WTC11 (cell line): Measurements from ENCODE around the gene ZFR2. TPM values are rescaled to one million over a fixed set of nuclear protein-coding genes. Genes with fewer than 3 reads are reported as not detected.

Experiments used
- ATAC-seq: fragments of 200-7000 bp; cut with Tn5 transposase; 2 replicates; pipeline ENCODE4 v1.10.0; 2021; ENCODE audit warnings: mild to moderate bottlenecking, moderate library complexity
- CTCF ChIA-PET: fragments of 300-600 bp; sonication (Branson Sonifier 250); formaldehyde crosslinking; loops from one replicate; lab custom pipeline; 2021; ENCODE audit warnings: antibody characterized with exemption; lab: Charles Lee
- POLR2A ChIA-PET: fragments of 350-600 bp; sonication (Branson Sonifier 250); formaldehyde crosslinking; loops from one replicate; lab custom pipeline; 2021; ENCODE audit warnings: antibody characterized with exemption; lab: Charles Lee
- DNase-seq: peaks from one replicate; pipeline ENCODE4 v3.0.0; 2021; ENCODE audit warnings: low spot score
- H3K27ac Mint-ChIP-seq: 2 replicates; pipeline ENCODE4 v1.8.0; 2021; ENCODE audit warnings: mixed read lengths
- H3K27me3 Mint-ChIP-seq: 2 replicates; pipeline ENCODE4 v1.8.0; 2021; ENCODE audit warnings: low read depth, mild to moderate bottlenecking, moderate library complexity, mixed read lengths
- H3K36me3 Mint-ChIP-seq: 2 replicates; pipeline ENCODE4 v1.8.0; 2021; ENCODE audit warnings: mixed read lengths
- H3K4me1 Mint-ChIP-seq: 2 replicates; pipeline ENCODE4 v1.8.0; 2022; ENCODE audit warnings: mixed read lengths
- H3K4me3 Mint-ChIP-seq: 2 replicates; pipeline ENCODE4 v1.8.0; 2021; ENCODE audit warnings: mild to moderate bottlenecking, moderate library complexity, mixed read lengths
- H3K9me3 Mint-ChIP-seq: 2 replicates; pipeline ENCODE4 v1.8.0; 2021; ENCODE audit warnings: mixed read lengths
- ATF6 ChIP-seq: sonication (generic); formaldehyde crosslinking; IDR thresholded peaks from 2 replicates; pipeline ENCODE4 v1.8.1; 2023; ENCODE audit warnings: mild to moderate bottlenecking, missing genetic modification reagents
- CTCF ChIP-seq: fragments of 200-600 bp; IDR thresholded peaks from 2 replicates; pipeline ENCODE4 v1.8.0; 2022; ENCODE audit warnings: antibody characterized with exemption
- ELF4 ChIP-seq: sonication (generic); formaldehyde crosslinking; IDR thresholded peaks from 2 replicates; pipeline ENCODE4 v1.8.1; 2022; ENCODE audit warnings: low read depth, mild to moderate bottlenecking, moderate library complexity, missing genetic modification reagents
- ETV6 ChIP-seq: sonication (generic); formaldehyde crosslinking; IDR thresholded peaks from 2 replicates; pipeline ENCODE4 v1.8.1; 2022; ENCODE audit warnings: mild to moderate bottlenecking, missing genetic modification reagents
- GTF2I ChIP-seq: fragments of 250-450 bp; sonication (Bioruptor Pico); conservative IDR thresholded peaks from 2 replicates; pipeline ENCODE4 v1.4.0; 2021; ENCODE audit warnings: mild to moderate bottlenecking
- IRF2 ChIP-seq: sonication (generic); formaldehyde crosslinking; IDR thresholded peaks from 2 replicates; pipeline ENCODE4 v1.8.0; 2022; ENCODE audit warnings: low read depth, missing genetic modification reagents, borderline replicate concordance
- MYBL2 ChIP-seq: sonication (generic); formaldehyde crosslinking; IDR thresholded peaks from 2 replicates; pipeline ENCODE4 v1.8.1; 2023; ENCODE audit warnings: mild to moderate bottlenecking, moderate library complexity, missing genetic modification reagents
- NFATC4 ChIP-seq: fragments of 250-450 bp; sonication (Bioruptor Pico); IDR thresholded peaks from 2 replicates; pipeline ENCODE4 v1.9.0; 2021; ENCODE audit warnings: mild to moderate bottlenecking
- NR1H2 ChIP-seq: sonication (generic); formaldehyde crosslinking; IDR thresholded peaks from 2 replicates; pipeline ENCODE4 v1.9.0; 2021; ENCODE audit warnings: mild to moderate bottlenecking, moderate library complexity, missing genetic modification reagents
- SOX15 ChIP-seq: fragments of 250-450 bp; sonication (Bioruptor Pico); IDR thresholded peaks from 2 replicates; pipeline ENCODE4 v1.9.0; 2021; ENCODE audit warnings: mild to moderate bottlenecking
- TEAD4 ChIP-seq: sonication (generic); formaldehyde crosslinking; IDR thresholded peaks from 2 replicates; pipeline ENCODE4 v1.8.0; 2022; ENCODE audit warnings: mild to moderate bottlenecking, missing genetic modification reagents
- ZBTB21 ChIP-seq: sonication (generic); formaldehyde crosslinking; IDR thresholded peaks from 2 replicates; pipeline ENCODE4 v1.8.1; 2023; ENCODE audit warnings: mild to moderate bottlenecking, missing genetic modification reagents, borderline replicate concordance
- ZNF232 ChIP-seq: sonication (generic); formaldehyde crosslinking; IDR thresholded peaks from 2 replicates; pipeline ENCODE4 v1.8.0; 2022; ENCODE audit warnings: mild to moderate bottlenecking, missing genetic modification reagents
- ZNF423 ChIP-seq: fragments of 250-450 bp; sonication (Bioruptor Pico); IDR thresholded peaks from 2 replicates; pipeline ENCODE4 v2.1.2; 2022; ENCODE audit warnings: mild to moderate bottlenecking, moderate library complexity
- total RNA-seq: library from RNA; stranded (reverse); gene quantifications from 3 replicates; pipeline ENCODE4 v1.2.3, GENCODE V29; 2021
- TF ChIP-seq, protein P1 (sequence below): fragments of 250-450 bp; sonication (Bioruptor Pico); IDR thresholded peaks from 2 replicates; pipeline ENCODE4 v1.9.0; 2021; ENCODE audit warnings: mild to moderate bottlenecking
- TF ChIP-seq, protein P2 (sequence below): sonication (generic); formaldehyde crosslinking; IDR thresholded peaks from 2 replicates; pipeline ENCODE4 v1.8.1; 2023; ENCODE audit warnings: mild to moderate bottlenecking, missing genetic modification reagents, moderate library complexity
- TF ChIP-seq, protein P3 (sequence below): sonication (generic); formaldehyde crosslinking; IDR thresholded peaks from 2 replicates; pipeline ENCODE4 v1.8.1; 2022; ENCODE audit warnings: mild to moderate bottlenecking, moderate library complexity, missing genetic modification reagents
- TF ChIP-seq, protein P4 (sequence below): sonication (generic); formaldehyde crosslinking; IDR thresholded peaks from 2 replicates; pipeline ENCODE4 v1.8.1; 2023; ENCODE audit warnings: mild to moderate bottlenecking, missing genetic modification reagents, borderline replicate concordance

Gene ZFR2
- total RNA-seq, 1 experiment from 2014 or later = 17.5 TPM

GRCh38 chr19:3821857-3822364, 46.9 kb downstream of the ZFR2 start (continued):
- no peak for TF ChIP-seq ZNF232 (CRISPR knock-in tag)
- no peak for TF ChIP-seq ATF6 (CRISPR knock-in tag)
- no peak for TF ChIP-seq MYBL2 (CRISPR knock-in tag)
- TF ChIP-seq, protein P1, sequence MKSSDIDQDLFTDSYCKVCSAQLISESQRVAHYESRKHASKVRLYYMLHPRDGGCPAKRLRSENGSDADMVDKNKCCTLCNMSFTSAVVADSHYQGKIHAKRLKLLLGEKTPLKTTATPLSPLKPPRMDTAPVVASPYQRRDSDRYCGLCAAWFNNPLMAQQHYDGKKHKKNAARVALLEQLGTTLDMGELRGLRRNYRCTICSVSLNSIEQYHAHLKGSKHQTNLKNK (CRISPR knock-in tag) = no peak
- TF ChIP-seq, protein P2, sequence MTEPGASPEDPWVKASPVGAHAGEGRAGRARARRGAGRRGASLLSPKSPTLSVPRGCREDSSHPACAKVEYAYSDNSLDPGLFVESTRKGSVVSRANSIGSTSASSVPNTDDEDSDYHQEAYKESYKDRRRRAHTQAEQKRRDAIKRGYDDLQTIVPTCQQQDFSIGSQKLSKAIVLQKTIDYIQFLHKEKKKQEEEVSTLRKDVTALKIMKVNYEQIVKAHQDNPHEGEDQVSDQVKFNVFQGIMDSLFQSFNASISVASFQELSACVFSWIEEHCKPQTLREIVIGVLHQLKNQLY (CRISPR knock-in tag) = no peak
- TF ChIP-seq, protein P3, sequence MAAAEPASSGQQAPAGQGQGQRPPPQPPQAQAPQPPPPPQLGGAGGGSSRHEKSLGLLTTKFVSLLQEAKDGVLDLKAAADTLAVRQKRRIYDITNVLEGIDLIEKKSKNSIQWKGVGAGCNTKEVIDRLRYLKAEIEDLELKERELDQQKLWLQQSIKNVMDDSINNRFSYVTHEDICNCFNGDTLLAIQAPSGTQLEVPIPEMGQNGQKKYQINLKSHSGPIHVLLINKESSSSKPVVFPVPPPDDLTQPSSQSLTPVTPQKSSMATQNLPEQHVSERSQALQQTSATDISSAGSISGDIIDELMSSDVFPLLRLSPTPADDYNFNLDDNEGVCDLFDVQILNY (CRISPR knock-in tag) = no peak
- TF ChIP-seq IRF2 (CRISPR knock-in tag) = no peak
- TF ChIP-seq SOX15 = no peak
- TF ChIP-seq NR1H2 = no peak
- no peak for TF ChIP-seq ZBTB21 (CRISPR knock-in tag)
- no peak for TF ChIP-seq ETV6
- TF ChIP-seq CTCF = peak; percentile 100
- TF ChIP-seq NFATC4 (CRISPR knock-in tag) = no peak
- no peak for TF ChIP-seq ZNF423 (CRISPR knock-in tag)

- Mint-ChIP-seq H3K27me3 (peaks cover 5% of the 10 kb centered on the region; the same call in 1 of the 2 replicates), H3K4me1 (no peaks in the 10 kb centered on the region), H3K36me3 (no peaks in the 10 kb centered on the region), H3K27ac (no peak overlapping the region), H3K9me3 (no peaks in the 10 kb centered on the region), H3K4me3 (no peak overlapping the region)
- ATAC-seq (no peak), DNase-seq (no peak)
- POLR2A ChIA-PET = no interaction called here
- CTCF ChIA-PET = interaction anchor here (1.3 to 2.6 kb wide), 7 partner anchors 10 to 59 kb away, joined by 4 to 24 read pairs (median 9); partner anchors contain the start of genes APBA3 and MRPL54
- TF ChIP-seq ATF6 (CRISPR knock-in tag) = no peak
Observed at GRCh38 chr19:3821156-3821555, 47.7 kb downstream of the ZFR2 start.

- no peak for TF ChIP-seq ELF4 (CRISPR knock-in tag)
- TF ChIP-seq, protein P4, sequence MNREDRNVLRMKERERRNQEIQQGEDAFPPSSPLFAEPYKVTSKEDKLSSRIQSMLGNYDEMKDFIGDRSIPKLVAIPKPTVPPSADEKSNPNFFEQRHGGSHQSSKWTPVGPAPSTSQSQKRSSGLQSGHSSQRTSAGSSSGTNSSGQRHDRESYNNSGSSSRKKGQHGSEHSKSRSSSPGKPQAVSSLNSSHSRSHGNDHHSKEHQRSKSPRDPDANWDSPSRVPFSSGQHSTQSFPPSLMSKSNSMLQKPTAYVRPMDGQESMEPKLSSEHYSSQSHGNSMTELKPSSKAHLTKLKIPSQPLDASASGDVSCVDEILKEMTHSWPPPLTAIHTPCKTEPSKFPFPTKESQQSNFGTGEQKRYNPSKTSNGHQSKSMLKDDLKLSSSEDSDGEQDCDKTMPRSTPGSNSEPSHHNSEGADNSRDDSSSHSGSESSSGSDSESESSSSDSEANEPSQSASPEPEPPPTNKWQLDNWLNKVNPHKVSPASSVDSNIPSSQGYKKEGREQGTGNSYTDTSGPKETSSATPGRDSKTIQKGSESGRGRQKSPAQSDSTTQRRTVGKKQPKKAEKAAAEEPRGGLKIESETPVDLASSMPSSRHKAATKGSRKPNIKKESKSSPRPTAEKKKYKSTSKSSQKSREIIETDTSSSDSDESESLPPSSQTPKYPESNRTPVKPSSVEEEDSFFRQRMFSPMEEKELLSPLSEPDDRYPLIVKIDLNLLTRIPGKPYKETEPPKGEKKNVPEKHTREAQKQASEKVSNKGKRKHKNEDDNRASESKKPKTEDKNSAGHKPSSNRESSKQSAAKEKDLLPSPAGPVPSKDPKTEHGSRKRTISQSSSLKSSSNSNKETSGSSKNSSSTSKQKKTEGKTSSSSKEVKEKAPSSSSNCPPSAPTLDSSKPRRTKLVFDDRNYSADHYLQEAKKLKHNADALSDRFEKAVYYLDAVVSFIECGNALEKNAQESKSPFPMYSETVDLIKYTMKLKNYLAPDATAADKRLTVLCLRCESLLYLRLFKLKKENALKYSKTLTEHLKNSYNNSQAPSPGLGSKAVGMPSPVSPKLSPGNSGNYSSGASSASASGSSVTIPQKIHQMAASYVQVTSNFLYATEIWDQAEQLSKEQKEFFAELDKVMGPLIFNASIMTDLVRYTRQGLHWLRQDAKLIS (CRISPR knock-in tag) = no peak
- no peak for TF ChIP-seq GTF2I (CRISPR knock-in tag)
- no peak for TF ChIP-seq TEAD4 (CRISPR knock-in tag)
- TF ChIP-seq, all 79 proteins: peak for 0
- no peak overlapping the region for H3K27ac Mint-ChIP-seq
- no peak overlapping the region for H3K4me3 Mint-ChIP-seq
- ATAC-seq = no peak
- peaks cover 5% of the 10 kb centered on the region; the same call in 1 of the 2 replicates for H3K27me3 Mint-ChIP-seq
- no peak for DNase-seq
- no peaks in the 10 kb centered on the region for H3K36me3 Mint-ChIP-seq
- POLR2A ChIA-PET = no interaction called here
- CTCF ChIA-PET = interaction anchor here (1.6 kb wide), 1 partner anchor 320 kb away, joined by 4 read pairs; no protein-coding TSS in a partner anchor
- H3K9me3 Mint-ChIP-seq = no peaks in the 10 kb centered on the region
- H3K4me1 Mint-ChIP-seq = no peaks in the 10 kb centered on the region
Observed at GRCh38 chr19:3819989-3820388, 48.8 kb downstream of the ZFR2 start.
